Frontal cortex (tissue), 4 donors: ENCODE data around the gene TREM1. TPM values are rescaled to one million over a fixed set of nuclear protein-coding genes. Genes with fewer than 3 reads are reported as not detected.
"Not testable (repeated sequence)": the region's sequence is repeated elsewhere in the genome, so short reads cannot be mapped to it uniquely, and the experiment has no call there.

ENCODE experiments used
- DNase-seq, 2 donors: peaks; one replicate each; pipeline ENCODE4 v3.0.0; 2012; ENCODE audit warnings: low spot score in 2 of 2
- FAIRE-seq: peaks from 2 replicates; lab custom pipeline; 2012; peaks lifted over from hg19 to GRCh38; lab: Jason Lieb, UNC
- total RNA-seq: library from RNA; depleted of rRNA; stranded (reverse); fragments of >200 nt; gene quantifications from one replicate; pipeline ENCODE4 v1.2.3, GENCODE V29; 2014
- donor health status: control.
- donor health status: control.
- donor health status: control.

Gene TREM1
- total RNA-seq, 1 donor from 2014 or later, result not detected

DNA sequence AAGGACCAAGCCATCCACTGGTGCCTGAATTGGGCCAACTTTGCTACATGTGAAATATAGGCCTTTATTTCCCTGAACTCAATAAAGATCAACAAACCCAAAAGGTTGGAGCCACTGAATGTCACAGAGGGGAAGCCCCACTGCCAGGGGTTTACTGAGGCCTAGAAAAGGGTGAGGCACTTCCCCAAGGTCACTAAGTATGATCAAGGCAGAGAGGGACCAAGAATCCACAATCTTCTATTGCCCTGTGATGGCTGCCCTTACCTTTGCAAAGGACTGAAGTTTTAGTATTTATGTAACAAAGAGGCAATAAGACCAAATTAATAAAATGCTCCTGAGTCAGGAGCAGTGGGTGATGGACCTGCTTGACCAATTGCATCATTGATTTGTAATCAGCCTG lies 18.0 kb downstream of the TREM1 start:
- FAIRE-seq, result no peak

DNA sequence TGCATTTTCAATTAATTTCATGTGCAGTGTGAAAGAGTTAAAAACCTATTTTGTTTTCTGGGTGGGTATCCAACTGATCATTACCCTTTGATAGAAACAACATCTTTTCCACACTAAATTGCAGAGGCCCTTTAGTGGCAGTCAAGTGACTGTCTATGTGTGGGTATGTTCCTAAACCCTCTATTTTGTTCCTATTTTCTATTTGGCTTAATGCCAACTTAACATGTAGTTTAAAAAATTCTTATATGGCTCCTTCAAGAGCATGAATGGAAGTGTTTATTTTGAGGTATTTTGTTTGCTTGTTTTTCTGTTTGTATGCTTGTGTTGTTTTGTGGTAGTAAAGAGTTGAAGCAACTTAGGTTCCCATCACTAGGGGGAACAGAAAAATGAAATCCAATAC lies 19.9 kb downstream of the TREM1 start:
- DNase-seq (no peak), FAIRE-seq (no peak)

More for the DNA sequence above, 18.0 kb downstream of the TREM1 start:
- no peak for DNase-seq

DNA sequence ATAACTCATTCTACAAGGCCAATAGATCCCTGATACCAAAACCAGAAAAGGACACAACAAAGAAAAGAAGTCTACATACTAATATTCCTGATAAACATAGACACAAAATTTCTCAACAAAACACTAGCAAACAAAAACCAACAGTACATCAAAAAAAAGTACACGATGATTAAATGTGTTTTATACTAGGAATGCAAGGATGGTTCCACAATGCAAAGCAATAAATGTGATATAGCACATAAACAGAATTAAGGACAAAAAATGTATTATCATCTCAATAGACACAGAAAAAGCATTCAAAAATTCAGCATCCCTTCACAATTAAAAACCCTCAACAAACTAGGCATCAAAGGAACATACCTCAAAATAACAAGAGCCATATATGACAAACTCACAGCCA lies 23.2 kb downstream of the TREM1 start:
- FAIRE-seq, result no peak
- DNase-seq, result no peak

DNA sequence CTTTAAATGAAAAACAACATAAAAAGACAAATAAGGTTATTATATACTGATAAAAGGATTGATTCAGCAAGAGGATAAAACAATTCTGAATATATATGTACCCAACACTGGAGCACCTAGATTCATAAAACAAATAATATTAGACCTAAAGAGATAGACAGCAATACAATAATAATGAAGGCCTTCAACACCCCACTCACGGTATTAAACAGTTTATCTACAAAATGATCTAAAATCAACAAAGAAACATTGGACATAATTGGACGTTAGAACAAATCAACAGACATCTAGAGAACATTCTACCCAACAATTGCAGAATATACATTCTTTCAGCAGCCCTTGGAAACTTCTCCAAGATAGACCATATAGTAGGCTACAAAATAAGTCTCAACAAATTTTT lies 24.1 kb downstream of the TREM1 start:
- FAIRE-seq (no peak), DNase-seq (no peak)

DNA sequence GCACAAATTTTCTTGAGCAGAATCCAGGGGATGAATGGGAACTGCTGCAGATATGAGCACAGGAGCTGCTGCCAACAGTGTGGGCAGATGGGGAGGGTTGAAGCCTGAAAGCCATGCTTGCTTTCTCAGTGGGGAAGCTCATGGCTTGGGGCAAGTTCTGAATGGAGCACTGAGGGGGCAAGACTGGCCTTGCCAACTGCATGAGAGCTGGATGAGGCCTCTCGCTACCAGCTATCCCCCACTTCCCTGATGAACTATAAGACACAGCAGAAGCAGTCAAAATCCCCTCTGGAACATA lies 28.3 kb downstream of the TREM1 start:
- DNase-seq, result no peak
- no peak for FAIRE-seq

DNA sequence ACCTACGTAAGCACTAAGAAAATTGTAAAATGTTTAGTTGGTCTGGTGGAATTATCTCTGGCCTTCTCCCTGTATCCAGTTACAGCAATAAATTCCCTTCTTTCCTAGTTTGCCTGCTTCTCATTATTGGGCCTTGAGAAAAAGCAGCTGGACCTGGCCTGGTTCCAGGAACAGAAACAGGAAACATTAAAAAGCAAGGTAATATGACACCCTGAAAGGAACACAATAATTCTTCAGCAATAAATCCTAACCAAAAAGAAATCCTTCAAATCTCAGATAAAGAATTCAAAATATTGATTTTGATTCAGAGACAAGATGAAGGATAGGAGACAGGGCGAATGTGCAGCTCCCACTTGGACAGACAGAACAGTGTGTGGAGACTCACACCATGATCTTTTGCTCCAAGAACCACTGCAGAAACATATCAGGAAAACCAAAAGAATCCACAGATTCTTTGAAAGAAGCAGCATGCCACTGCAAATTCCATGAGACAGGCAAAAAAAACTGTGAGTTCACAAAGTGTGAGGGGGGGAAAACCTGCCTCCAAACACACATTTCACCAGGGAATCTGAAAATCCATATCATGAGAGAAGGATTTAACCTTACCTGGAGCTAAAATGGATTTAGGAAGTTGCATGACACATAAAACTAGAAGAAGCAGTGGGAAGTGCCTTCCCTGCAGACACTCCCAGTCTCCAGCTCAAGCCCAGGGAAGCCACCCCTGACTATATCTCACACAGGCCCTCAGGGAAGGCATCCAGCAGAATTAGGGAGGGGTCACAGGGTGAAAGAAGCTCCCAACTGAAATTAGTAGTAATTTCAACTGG lies 28.9 kb downstream of the TREM1 start:
- FAIRE-seq, result no peak

DNA sequence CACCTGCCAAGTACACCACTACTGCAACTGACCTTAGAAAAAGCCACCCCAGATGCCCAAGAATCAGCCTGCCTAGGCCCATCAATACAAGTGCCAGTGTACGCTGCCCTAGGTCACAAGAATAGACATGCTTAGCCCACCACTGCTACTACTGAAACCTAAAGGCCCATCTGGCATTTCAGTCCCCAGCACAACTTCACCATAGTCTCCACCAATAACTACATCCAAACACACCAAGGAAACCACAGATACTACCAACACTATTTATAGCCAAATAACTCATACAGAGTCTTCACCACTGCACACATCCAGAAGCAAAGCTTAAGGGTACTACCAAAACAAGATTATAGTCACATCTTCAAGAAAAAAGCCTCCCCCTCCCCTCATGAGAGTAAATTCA lies 30.1 kb downstream of the TREM1 start:
- FAIRE-seq (no peak), DNase-seq (no peak)

More for the DNA sequence above, 28.9 kb downstream of the TREM1 start:
- DNase-seq, result no peak

DNA sequence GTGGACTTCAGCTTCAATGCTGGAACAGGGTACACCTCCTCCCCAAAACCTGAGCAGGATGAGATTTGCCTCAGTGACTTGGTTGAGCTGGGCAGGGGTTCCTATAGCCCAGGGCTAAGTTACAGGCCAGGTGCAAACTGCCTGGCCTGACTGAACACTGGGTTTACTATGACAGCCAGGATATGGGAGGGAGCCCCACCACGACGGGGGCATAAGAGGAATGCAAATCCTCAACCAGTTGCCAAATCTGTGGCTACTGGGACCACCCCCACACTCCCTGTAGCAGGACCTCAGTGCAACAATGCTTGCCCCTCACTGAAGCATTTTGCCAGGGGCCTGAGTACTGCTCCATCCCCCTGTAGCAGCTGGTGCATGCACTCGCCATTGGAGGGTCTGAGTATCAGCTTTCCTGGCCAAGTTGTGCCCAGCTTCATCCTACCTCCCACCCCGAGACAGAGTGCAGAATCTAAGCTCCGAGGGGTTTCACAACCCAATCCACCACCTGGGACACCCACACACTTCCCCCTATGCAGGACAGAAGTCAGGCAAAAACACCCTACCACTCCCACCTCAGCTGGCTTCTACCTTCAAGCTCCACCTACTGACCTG lies 30.7 kb downstream of the TREM1 start:
- DNase-seq, result no peak
- FAIRE-seq, result no peak

DNA sequence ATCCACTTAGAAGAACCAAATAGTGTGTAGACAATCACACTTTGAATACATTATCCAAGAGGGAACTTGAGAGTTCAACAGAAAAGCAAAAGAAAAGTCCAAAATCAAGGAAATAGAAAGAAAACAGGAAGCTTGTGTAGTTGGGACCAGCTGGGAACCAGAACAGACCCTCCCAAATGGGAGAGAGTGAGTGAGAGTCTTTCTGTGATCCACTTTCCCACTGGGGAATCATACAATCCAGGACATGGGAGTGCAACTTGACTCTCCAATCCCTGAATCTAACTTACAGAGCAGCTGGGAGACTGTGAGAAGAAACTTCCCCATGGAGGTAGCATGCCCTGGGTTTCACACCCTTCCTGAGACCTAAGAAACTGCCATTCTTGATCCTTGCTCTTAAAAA lies 31.4 kb downstream of the TREM1 start:
- DNase-seq, result no peak
- FAIRE-seq, result no peak

DNA sequence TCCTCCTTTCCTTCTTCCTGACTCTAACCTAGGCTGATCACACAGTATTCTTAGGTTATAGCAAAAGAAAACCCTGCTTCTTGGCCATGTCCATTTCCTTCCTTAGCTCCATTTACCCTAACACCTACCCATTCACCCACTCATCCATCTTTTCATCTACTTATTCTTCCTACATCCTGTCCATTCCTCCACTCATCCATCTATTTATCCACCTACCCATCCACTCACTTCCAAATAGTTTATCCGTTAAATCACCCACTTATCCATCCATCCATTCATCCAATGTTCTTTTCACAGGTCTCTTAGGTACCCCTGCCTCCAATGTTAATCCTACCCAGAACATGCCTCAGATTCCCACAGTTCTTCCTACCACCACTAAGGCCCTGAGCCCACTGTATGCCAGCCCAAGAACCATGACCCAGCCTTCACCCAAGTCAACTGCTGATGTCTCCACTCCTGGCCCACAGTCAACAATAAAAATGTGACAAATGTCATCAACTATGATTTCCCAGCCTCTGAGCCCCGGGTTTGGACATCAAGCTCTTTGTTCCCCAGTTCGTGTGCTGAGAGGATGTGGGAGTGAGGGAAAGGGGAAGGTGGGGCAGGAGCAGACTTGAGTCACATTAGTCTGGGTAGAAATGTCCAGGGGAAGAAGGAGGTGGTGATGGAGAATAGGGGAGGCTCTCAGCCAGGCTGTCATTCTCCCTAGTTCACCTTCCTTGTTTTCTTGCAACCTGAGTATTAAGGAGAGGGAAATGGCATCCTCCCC lies 33.9 kb downstream of the TREM1 start:
- FAIRE-seq (no peak), DNase-seq (no peak)

DNA sequence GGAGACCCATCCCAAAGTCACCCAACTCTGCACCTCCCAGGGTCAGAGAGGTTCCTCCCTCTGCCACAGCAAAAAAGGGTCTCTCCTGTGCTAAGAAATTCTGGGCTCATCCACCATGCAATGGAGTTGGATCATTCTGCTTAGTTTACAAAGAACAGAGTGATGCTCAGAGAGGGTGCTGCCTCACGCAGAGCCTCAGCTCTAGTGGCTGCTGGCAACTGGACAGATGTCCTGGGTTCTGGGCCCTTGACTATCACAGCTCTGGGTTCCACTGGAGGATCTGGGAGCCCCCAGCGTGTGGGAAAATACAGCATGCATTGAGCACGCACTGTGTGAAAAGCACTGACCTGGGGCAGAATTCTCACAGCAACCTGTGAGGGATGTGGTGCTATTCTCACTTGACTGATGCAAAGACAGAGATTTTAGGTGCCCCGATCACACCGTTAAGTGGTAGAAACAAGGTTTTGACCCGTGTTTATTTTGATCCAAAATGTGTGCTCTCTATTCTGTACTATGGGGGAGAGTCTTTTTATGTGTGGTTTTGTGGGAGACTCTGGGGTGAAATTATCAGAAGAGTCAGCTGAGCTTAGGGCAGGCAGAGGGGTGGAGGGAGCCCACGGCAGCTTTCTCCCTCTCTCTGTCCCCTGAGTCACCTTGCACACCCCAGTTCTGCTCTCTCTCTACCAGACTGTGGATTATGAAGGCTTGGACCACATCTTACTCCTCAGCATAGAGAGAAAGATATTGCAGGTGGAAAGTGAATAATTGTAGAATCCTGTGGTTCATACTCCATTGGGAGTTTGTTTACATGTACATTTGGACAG lies 38.4 kb downstream of the TREM1 start:
- DNase-seq (no peak), FAIRE-seq (no peak)

DNA sequence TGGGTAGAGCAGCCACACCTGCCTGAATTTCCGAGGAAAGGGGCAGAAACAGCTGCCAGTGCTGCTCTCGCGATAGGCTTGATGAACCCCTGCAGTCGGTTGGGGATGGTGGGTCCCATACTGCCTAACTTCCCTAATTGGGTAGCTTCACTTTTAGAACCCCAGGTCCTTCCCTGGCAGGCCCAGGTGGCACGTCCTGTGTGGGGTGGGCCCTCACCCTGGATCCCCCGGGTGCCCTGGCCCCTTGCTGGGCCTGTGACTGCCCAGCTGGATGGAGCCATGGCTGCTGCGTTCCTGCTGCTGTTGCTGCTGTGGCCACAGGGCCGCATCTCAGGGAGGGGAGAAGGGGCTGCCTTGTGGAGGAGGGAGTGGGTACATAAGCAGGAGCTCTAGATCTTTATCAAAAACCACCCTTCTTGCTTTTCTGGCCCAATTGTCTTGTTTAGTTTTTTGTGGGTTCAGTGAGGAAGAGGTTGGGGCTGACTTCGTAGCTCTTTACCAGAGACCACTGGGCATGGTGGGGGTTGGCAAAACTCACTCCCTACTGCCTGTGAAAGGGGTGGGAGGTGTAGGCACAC lies 39.1 kb downstream of the TREM1 start:
- DNase-seq (no peak), FAIRE-seq (no peak)

DNA sequence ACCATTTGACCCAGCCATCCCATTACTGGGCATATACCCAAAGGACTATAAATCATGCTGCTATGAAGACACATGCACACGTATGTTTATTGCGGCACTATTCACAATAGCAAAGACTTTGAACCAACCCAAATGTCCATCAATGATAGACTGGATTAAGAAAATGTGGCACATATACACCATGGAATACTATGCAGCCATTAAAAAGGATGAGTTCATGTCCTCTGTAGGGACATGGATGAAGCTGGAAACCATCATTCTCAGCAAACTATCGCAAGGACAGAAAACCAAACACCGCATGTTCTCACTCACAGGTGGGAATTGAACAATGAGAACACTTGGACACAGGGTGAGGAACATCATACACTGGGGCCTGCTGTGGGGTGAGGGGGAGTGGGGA lies 40.0 kb downstream of the TREM1 start:
- not testable (repeated sequence) for DNase-seq, FAIRE-seq

DNA sequence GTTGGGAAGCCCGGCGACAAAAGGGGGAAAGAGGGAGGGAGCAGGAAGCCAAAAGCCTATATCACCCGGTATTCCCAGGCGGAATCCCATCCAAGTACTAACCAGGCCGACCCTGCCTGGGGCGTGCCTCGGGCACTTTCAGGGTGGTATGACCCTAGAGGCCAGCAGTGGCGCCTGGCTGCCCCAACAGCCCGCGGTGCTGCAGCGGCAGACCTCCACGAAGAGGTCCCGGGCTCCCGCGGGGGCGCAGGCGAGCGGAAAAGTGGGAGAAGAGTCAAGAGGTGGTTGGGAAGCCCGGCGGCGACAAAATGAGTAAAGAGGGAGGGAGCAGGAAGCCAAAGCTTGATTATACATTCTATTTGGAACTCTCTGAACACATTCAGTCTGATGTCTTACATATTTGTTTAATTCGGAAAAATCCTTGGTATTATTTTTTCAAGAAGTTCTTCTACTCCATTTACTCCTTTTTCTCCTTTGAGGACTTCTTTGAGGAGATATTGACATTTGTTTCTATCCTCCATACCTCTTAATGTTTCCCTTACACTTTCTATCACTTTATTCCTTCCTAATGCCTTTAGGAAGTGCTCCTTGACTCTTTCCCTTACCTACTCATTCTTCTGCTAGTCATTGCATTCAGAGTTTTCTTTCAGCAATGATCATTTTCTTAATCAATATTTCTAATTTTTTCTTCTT lies 46.9 kb downstream of the TREM1 start:
- FAIRE-seq (no peak), DNase-seq (no peak)

DNA sequence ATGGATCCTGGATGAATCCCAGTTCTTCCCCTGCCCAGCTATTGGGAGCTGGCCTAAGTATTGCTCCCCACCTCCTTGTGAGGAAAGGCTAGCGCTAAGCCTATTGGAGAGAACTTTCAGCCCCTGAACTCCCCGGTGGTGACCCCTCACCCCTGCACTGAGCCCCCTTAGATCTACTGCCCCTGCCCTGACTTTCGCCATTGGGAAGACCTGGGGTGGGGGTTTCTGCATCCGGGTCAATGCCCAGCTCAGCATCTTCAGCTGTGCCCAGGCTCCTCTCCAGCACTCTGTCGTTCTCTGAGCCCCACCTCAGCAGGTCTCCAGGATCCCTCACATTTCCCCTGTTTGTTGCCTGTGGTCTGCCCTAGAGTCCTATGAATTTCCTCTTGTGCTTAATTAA lies 49.4 kb downstream of the TREM1 start:
- FAIRE-seq, result no peak
- DNase-seq, result no peak

DNA sequence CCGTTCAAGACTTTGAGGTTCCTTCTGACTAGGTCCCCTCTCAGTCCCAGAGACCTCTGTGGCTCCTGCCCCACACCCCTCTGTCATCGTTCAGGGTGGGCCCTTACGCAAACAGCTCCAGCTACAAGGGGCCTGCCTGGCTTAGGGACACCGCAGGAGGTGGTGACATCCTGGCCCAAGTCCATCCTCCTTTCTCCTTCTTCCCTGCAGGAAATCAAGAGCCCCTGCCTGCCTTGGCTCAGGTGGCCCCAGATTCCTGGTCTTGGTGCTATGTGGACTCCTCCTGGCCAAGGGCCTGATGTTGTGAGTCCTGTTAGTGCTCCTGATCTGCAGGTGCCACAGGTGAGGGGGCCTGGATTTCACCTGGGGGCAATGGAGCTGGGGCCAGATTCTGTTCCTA lies 50.2 kb downstream of the TREM1 start:
- no peak for FAIRE-seq
- DNase-seq, result no peak

DNA sequence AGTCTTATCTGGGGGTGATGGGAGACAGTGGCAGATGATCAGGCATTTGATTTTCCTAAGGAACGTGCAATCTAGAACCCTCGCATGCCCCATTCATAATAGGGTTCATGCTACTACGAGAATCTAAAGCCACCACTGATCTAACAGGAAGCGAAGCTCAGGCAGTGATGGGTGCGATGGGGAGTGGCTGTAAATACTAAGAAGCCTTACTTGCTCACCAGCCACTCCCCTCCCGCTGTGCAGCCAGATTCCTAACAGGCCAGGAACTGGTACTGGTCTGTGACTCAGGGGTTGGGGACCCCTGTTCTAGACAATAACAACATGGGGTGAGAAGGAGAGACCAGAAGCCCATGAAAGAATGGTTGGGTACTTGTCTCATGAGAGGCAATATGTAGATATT lies 53.8 kb downstream of the TREM1 start:
- FAIRE-seq, result no peak
- DNase-seq, result no peak

DNA sequence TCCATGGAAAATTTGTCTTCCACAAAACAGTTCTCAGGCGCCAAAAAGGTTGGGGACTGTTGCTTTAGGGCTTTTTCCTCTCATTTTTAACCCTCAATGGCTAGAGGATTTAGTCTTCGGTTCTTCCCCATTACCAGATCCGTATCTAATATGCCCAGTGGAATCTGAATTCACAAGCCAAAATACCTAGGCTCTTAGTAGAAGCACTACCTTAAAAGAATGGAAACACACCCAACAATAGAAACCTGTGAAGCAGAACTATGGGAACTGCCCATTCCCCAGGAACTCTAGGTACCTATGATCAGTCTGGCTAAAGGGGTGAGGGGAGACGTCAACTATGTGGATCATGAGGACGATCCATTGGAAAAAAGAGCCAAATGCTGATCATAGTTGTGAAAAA lies 55.2 kb downstream of the TREM1 start:
- DNase-seq (no peak), FAIRE-seq (no peak)

DNA sequence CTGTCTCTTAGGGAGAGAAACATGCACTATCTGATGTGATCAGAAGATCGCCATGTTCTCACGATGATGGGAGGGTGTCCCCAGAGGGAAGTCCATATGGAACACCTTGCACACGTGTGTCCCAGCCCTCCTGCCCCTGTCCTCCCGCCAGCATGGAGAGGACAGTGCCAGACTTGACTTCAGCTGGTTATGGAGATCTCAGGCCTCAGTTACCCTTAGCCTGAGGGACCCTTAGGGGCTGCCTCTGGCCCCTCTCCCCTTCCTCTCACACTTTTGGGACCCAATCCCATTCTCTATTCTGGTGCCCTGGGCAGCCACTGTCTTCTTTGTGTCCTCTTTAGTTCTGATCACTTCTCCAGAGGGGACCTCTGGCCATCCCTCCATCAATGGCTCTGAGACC lies 56.8 kb downstream of the TREM1 start:
- DNase-seq (no peak), FAIRE-seq (no peak)
